HG03469 (cell line): ENCODE results near the gene FXYD6.

ENCODE experiments used
- ATAC-seq: cut with Tn5 transposase; IDR thresholded peaks from one replicate; pipeline ENCODE4 v1.9.1; 2021; ENCODE audit warnings: mild to moderate bottlenecking, moderate library complexity, moderate number of reproducible peaks; ENCODE audit not compliant: unreplicated experiment

FXYD6 gene

DNA sequence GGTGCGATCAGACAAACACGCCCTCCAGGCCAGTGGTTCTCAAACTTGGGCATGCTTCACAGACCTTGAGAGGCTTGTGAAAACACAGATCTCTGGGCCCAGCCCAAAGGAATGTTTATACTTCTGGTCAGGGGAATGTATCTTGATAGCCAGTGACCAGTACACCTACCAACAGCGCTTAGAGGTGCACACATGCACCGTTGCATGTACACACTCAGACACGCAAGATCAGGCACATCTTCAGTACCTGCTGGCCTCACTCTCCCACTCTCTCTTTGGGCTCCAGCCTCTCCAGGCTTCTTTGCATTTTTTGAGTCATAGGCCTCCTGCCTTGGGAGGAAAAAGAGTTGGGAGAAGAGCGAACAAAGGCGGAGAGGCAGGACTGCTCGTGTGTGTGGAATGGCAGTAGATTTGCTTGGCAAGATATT lies 11.7 kb upstream of the FXYD6 start:
- no peak for ATAC-seq

DNA sequence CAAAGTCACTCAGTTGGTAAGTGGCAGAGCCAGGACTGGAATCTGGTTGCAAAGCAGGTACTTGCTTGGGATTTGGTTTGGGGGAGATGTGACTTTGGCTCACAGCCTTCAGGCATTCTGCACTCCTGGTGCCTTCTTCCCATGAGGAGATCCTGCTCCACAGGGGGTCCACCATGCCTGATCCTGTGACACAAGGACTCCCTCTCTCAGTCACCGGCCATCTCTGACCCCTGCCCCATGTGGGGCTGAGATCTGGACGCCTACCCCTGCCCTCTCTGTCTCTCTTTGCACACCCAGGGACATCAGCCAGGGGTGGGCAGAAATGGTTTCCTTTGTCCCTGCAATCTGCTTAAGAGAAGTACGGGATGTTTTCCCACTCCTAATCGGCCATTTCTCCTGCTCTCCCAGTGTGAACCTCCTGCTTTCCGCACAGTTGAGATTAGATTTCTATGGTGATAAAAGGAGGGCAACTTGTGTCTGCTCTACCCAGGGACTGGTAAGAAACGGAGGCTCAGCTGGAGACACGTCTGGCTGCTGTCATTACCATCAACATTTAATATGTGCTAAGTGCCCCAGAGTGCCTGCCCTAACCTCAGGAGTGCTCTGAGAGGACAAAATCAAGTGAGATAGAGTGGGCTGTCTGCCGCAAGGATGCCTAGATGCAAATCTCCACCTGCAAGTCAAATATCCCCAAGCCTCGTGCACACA lies 11.1 kb upstream of the FXYD6 start:
- no peak for ATAC-seq

DNA sequence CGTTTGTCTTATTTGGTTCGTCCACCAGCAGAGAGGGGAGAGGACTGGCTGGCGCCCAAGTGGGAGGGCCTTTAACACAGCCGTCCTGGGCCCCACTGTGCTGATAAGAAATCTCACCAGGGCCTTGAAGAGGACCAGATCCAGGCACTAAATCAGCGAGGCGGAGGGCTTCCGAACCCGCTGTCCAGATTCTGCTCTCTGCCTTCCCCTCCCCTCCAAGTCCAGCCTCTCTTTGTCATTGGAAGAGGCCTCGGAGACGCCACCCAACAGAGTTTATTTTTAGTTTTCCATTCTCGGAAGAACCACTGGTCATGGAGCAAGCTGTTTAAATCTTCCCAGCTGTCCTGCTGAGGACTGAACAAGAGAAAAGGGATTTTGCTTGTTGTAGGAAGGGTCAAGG lies 9.3 kb upstream of the FXYD6 start:
- ATAC-seq: no peak

DNA sequence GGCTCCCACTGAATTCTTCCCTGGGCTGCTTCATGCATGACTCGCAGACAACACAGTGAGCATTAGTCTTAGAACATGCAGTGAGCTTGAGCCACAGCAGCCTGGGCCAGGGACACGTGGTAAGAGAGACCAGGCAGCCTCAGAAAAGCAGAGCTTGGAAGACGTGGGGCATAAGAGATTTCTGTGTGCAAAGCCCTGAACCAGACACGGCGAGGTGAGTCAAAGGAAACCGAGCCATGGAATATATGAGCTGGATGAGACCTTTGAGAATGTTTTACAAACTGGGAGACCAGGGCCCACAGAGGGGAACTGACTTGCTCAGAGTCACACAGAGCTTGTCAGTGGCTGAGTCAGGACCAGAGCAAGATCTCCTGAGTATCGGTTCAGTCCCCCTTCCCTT lies 8.5 kb upstream of the FXYD6 start:
- ATAC-seq: no peak

DNA sequence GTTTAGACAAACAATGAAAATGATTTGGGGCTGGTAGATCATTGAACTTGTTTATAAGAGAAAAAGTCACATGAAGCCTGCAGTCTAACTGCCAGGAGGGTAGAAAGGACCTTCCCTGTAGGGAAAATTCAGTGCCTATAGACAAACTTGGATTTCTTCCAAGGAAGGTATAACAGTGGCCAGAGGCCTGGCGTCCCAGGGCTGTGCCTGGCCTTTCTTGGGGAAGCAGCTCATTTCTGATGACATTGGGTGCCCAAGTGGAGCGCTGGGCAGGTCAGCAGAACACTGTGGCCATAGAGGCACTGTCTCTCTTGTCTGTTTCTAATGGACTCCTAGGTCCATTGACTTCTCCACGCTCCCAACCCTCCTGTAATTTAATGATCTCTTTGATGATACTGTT lies 6.6 kb upstream of the FXYD6 start:
- no peak for ATAC-seq

DNA sequence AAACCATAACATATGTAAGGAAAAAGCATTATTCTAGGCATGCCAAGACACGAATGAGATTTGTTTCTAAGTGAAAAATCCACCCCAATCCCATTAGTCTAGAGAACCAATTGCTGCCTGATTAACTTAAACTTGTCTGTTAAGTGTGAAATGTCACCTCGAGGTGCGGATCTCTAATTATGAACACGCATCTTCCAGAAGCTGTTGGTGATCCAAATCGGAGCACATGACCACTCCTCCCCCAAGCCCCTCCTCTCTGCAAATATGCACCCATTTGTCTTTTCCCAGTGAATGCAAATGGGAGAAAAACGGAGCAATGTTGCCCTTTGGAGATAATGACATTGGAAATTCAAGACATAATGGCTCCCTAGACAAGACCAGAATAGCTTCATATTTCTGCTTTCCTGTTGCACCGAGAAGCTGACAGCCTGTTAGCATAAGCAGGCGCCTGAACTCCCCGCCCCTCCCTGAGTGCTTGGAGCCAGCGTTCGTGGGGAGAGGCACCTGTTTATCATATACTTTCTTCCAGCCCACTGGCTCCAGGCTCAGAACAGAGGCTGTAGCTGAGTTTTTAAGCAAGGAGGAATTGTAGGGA lies 6.0 kb upstream of the FXYD6 start:
- no peak for ATAC-seq

DNA sequence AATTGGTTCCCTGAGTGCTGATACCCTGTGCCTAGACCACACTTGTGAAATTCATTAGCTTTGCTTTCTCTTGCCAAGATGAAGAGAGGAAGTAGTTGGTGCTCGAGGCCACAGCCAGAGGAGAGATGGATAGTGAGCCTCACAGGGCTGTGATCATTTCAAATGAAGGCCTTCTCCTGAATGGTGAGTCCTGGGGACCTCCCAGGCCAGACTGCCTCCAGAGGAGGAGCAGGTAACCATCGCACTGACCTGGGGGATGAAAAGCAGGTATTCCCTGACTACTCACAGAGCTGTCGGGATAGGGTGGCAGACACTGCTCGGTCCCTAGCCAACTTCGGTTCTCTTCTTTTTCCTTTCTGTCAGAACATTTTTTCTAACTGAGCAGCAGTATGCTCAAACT lies 4.8 kb upstream of the FXYD6 start:
- no peak for ATAC-seq

DNA sequence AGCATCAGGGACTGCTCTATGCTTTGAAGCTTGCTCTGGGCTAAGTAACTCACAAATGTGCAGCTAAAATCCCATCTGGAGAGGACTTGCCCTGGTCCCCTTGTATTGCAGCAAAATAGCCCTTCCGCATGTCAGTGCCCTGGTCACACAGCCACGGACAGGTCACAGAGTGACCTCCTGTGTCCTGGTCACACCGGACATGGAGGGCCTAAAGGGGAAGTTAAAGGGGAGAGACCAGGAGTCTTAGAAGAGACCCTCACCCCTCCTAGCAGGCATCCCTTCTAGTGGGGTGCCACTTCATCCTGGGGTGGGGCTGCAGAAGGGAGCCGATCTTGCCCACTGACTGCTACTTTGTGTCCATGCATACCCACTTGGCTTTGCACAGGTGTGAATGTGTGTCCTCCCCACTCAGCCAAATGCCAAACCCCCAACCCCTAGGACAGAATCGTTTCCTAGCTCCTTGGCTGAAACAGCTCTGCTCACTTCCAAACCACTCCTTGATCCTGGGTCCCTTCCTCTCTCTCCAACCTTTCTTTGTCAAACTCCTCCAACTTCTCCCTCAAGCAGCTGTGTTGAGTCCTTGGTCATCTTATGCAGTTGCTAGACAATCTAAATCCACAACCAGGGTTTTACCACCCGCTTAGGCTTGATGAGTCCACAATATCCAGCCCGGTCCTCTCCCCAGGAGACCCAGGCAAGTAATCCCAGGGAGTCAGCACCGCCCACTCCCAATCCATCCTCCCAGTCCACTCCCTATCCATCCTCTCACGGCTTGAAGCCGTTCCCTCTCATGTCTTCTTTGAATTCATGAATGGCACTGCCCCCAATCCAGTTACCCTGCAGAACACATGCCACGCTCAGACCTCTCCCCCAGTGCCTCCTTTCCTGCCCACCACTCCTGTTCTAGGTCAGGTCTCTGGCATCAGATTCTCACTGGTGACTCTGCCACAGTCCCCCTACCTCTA lies 3.3 kb upstream of the FXYD6 start:
- no peak for ATAC-seq

DNA sequence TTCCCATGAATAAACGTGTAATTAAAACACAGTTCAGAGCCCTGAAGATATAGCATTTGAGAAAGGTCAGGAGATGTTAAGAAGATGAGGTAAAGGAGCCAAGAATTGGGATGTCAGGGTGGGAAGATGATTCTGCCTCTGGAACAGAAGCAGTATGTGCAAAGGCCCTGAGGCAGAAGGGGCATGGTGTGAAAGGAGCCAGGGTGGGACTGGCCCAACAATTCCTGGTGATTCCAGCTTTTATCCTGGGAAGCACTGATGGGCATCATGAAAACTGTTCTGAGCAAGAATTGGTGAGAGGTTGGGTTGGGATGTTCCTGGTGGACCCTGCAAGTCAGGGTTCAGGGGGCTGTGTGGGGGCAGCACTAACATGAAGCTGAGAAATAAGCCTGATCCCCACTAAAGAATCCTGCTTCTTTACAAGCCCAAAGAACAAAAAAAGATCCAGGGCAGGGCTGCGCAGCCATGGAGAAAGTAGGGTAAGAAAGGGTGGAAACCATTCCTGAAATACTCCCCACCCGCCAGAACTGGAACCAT lies 2.5 kb upstream of the FXYD6 start:
- no peak for ATAC-seq

DNA sequence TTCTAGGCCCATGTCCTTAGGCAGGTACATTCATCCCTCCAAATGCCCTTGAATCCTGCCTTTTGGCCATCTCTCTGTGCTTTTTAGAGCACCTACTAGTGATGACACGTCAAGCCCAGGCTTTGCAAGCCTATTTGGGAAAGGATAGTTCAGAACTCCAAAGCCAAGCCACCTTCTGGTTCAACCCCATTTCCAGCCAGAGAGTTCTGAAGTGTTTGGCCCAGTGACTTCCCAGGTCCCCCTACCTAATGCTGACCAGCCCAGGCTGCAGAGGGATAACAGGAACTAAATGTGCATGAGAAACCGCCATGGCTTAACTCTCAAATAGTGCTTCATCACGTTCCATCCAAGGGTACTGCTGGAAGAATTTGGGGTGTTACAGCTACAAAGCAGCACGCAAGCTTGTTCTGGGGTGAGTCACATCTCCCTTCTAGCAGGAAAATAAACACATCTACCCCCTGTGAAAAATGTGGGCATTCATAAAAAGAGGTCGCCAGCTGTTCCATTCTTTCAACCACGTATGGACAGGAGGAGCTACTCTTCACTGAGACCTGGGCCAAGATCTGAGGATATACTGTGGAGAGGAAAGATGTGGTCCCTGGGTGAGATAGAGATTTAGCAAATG lies 2.0 kb upstream of the FXYD6 start:
- no peak for ATAC-seq

DNA sequence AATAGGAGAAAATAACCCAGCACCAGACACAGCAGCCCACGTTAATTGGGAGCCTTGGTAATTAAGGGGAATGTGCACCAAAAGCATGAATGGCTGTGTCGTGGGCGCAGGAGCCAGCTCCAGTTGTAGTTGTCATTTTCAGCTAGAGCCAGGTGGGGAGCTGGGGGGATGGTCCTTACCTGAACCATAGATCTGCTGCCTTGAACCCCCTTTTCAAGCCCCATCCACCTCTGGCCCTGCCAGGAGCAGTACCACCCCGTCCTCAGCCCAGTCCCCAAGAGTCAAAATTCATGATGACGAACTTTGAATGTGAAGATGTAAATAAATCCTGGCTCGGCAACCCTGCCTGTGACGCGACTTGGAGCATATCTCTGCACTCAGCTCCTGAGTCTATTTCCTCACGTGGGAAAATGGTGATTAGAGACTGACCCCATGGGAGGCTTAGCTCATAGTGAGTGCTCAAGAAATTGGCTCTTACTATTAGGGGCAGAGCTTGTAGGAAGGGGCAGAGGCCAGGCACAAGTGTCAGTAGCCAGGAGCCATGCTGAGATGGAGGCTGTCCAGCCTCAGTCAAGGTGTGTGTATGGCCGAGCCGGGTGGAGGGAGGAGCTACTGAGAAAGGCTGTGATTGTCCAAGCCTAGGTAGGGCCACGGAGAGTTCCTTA lies 794 bp upstream of the FXYD6 start:
- no peak for ATAC-seq

DNA sequence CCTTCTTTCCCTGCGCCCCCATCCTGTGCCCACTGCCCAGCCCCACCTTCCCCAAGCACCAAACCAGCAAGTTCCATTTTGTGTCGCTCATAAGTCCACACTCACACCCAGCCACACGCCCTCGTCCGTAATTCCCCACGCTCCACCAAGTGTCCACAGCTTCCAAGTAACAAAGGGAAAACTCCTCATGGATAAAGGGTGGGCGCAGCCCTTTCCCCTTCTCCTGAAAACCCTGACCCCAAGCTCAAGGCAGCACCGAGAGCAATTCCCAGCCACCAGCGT lies 458 bp downstream of the FXYD6 start:
- no peak for ATAC-seq

DNA sequence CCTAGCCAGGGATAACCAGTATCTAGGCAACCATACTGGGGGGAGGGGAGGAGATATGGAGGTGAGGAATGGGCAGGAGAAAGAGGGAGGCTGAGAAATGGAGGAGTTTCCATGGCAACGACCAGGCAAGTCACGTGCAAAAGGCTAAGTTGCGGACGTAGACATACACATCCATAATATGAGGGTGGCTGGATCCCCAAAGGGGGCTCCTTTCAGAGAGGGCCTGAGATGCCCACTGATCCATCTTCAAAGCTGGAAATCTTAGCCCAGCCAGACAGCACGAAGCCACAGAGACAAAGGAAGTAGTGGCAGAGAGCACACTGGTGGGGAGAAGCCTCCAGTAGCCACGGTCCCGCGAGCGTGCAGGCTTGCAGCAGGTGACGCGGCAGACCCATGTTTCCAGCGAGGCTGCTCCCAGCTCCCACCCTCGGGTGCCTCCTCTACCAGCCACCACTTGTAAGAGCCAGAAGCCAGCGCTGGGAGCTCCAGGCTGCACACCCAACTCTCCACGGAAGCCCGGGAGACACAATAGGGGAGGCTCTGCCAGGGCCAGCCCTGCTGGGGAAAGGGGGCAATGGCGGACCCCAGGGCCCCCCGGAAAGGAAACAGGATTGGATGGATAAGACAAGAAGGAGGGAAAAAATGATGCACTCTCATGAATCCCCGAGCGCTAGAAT lies 938 bp downstream of the FXYD6 start:
- no peak for ATAC-seq

DNA sequence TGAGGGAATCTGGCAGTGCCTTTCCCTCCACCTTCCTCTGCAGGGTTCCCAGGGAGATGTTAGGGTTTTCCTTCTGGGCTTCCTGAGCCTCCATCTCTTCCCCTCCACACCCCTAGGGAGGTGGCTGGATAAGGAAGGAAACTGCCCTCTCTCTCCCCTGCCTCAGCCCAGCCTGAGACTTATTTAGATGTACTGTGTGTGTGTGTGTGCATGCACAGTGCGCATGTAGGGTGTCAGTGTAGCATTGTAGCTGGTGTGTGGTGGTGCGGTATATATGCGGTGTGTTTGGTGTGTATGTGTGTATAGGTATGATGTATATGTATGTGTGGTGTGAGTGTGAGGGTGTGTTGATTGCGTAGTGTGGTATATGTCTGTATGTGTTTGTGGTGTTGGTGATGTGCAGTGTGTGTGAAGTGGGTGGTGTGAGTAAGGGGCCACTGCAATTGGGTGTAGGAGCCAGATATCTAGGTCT lies 1.5 kb downstream of the FXYD6 start:
- no peak for ATAC-seq

DNA sequence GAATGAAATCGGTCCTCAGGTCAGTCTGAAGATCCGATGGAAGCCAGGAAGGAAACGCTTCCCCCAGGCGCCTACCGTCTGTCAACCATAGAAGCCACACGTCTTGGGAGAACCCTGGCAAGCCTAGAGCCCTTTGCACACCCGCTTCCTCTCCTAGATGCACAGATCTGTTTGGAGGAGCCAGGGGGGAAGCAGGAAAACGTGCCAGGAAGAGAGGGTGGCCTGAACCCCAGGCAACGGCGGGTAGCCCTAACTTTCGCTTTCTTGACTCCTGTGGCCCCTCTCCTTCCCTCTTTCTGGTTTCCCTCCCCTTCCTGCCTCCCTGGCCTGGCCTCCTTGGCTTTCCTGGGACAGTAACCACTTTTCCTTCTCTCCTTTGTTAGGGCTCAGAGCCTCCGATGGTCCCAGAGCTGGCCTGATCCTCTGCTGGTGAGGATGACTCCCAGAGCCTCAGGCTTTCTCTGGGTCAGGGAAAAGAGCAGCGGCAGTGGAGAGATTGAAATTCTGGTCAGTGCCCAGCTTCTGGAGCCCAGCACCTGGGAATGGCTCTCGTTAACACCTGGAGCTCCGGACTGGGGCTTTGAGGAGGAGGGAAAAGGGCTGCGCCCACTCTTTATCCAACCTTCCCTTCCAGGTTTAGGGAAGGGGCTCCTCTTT lies 2.1 kb downstream of the FXYD6 start:
- no peak for ATAC-seq

DNA sequence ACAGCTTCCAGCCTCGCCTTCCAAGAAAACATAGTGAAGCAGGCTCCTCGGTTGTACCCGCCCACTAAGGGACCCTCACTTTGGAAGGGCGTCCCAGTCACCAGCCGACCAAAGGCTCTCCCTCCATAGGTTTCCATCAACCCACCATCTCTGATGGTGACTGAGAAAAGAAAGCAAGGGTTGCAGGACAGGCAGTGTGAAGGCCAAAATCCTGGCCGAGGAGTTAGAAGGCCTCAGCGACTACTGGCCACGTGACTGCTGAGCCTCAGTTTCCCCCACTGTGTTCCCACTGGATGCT lies 2.7 kb downstream of the FXYD6 start:
- ATAC-seq: no peak

DNA sequence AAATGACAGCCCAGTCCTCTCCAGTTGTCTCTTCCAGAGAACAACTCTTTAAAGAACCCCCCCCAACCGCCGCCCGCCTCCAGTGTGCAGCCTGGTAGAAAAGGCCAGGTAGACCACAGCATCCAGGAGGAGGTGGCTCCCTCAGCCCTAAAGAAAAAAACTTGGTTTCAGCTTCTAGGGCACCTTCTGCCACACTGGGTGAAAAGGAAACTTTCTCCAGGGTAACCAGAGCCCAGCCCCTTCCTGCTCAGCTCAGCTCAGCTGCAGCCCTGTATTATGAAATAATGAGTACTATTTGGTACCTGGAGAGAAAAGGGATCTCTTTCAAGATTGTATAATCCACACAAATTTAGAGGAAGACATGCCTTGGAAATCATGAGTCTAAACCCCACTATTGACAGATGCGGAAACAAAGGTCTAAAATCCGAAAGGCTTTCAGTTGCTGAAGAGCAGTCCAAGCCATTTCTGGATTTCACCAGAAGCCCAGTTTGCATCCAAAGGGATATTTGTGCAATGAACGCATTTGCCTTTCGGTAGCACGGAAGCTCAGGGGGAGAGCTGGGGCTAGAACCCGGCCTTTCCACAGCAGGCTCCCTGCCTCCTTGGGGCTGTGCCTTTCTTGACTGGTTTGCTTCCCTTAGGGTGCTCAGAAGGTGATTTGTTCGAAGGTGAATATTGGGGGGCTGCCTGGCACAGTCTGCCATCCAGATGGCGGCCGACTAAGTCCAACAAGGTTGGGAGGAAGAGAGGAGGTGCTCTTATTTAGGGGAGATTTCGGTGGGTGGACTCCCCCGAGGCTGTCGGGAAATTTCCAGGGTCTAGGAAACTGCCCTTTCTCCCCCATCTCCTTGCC lies 3.3 kb downstream of the FXYD6 start:
- ATAC-seq: no peak

DNA sequence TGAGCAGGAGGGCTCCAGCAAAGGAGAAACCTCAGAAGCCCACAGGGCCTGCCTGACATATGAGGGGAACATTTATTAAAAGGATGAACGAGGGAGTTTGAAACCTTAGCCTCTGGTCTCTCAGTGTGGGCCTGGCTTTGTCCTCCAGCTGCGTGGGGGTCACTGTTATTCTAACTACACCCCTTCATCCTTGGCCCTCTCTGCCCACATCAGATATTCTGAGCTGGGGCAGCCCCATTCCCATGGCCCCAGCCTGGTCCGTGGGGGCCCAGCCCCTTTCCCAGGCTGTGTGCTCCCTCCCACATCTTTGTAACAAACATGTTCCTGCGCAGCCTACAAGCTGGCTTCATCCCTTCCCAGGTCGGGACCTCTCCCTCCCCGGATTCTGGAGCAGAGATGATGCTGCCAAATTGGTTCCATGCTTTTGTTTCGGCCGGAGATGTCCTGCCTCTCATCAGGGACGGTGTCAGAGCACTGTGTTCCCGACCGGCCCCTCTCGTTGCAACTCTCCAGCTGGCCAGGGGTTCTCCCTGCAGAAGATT lies 4.0 kb downstream of the FXYD6 start:
- no peak for ATAC-seq

DNA sequence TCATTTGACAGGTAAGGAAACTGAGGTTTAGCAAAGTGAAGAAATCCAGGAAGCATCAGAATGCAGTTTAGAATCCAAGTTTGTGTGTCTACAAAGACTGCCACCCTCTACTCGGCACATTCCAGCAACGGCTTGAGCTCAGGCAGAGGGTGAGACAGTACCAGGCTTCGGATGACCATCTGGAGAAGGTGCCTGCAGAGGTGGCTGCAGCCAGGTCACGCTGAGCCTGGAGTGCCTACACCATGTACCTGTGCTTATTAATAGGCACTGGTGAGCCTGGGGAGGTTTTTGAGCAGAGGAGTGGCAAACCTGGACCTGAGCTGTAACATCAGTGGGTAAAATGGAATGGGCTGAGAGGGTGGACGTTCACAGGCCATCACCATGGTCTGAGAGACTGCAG lies 4.7 kb downstream of the FXYD6 start:
- no peak for ATAC-seq
